Tongue (tissue), 2 donors: ENCODE data around the gene CMPK1. TPM values are rescaled to one million over a fixed set of nuclear protein-coding genes. Genes with fewer than 3 reads are reported as not detected.

ENCODE experiments used
- DNase-seq: peaks from one replicate; pipeline ENCODE4 v3.0.0-alpha.2; 2015
- total RNA-seq: library from RNA; depleted of rRNA; stranded (reverse); fragments of >200 nt; gene quantifications from one replicate; pipeline ENCODE4 v1.2.3, GENCODE V29; 2014

The CMPK1 gene
- total RNA-seq, 1 donor from 2014 or later: 102 TPM

DNA sequence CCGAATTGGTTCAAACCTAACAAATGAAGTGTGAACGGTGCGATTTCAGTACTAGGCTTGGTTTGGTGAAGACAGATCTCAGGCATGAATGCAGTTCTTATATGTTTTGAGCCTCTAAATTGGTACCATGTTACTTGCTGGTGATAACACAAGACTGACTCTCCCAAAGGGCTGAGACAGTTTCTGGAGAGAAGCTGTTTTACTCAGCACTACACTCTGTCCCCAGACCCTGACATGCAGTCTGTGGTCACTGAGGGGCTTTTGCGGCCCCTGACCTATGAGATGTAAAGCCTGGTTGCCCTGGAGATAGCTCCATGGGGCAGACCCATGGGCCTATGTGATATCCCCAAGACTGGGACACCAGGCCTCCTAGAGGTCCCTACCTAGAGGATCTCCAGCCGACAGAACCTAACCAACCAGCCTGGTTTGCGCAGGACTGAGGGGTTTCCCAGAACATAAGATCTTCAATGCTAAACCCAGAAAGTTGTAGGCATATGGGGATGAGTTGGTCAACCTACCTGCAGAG, 63.1 kb downstream of the CMPK1 start:
- no peak for DNase-seq

GRCh38 chr1:47399138-47399845, 65.7 kb downstream of the CMPK1 start:
- no peak for DNase-seq

DNA sequence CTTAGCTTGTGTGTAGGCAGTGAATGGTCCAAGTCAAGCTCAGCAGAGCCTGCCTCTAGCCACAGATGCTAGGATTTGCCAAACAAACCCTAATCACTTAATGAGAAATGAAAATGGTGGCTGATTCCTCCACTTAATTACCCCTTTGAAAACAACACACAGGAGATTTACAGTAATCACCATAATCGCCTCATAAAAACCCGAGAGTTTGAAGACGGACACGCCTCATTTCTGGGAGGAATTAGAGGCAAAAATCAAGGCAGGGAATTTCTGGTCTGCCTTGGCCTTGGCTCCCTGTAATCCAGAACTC, 66.2 kb downstream of the CMPK1 start:
- no peak for DNase-seq

- DNase-seq: no peak
Observed at GRCh38 chr1:47401761-47402160, 68.2 kb downstream of the CMPK1 start.

DNA sequence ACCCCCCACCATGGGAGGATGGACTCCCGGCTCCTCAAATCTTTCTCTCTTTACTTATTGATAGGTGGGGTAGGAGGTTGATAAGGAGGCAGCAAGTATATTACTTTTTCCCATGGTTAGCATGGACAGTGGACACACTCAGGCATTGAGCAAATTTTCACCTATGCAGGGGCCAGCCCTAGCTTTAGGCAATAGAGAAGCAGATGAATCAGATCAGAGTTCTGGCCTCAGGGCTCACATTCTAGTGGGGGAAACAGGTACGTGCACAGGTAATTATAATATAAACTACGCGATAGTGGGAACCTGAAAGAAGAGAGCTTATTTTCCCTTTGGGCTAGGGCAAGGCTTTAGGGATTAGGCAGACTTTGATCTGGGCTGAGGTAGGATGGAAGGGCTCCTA, 69.0 kb downstream of the CMPK1 start:
- no peak for DNase-seq

- no peak for DNase-seq
Observed at GRCh38 chr1:47403321-47403910, 69.8 kb downstream of the CMPK1 start.

DNA sequence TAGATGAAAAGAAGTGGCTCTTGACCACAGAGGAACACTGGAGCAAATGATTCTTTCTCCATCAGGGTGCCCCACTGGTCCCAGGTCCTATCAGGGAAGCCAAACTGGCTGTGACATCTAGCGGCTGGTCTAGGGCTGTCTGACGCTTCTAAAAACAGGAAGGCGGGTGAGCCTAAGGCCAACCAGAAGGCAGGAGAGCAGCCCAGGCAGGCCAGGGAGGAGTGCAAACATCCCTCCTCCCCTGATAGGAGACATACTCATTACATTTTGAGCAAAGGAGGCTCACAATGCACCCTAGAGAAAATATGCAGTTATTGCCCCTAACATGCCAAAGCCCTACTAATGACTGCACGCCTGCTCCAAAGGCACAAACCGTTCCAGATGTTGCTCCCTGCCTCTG, 72.1 kb downstream of the CMPK1 start:
- no peak for DNase-seq

- no peak for DNase-seq
Observed at GRCh38 chr1:47406966-47407365, 73.4 kb downstream of the CMPK1 start.

DNA sequence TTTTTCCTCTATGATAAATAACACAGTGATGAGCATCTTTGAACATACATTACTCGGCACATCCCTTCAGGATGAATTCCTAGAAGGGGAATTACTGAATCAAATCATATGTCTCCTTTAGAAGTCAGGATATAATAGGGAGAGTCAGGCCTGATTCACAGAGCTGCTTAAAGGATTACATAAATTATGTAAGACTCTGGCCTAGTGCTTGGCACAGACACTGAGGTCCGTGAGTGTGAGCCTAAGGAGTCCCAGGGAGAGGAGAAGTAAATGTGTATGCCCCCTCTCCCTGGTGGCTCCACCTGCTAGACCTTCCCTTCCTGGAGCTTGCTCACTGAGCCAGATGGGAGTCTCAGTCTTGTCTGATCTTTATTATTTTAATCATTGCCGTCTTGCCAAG, 73.9 kb downstream of the CMPK1 start:
- DNase-seq: no peak

DNA sequence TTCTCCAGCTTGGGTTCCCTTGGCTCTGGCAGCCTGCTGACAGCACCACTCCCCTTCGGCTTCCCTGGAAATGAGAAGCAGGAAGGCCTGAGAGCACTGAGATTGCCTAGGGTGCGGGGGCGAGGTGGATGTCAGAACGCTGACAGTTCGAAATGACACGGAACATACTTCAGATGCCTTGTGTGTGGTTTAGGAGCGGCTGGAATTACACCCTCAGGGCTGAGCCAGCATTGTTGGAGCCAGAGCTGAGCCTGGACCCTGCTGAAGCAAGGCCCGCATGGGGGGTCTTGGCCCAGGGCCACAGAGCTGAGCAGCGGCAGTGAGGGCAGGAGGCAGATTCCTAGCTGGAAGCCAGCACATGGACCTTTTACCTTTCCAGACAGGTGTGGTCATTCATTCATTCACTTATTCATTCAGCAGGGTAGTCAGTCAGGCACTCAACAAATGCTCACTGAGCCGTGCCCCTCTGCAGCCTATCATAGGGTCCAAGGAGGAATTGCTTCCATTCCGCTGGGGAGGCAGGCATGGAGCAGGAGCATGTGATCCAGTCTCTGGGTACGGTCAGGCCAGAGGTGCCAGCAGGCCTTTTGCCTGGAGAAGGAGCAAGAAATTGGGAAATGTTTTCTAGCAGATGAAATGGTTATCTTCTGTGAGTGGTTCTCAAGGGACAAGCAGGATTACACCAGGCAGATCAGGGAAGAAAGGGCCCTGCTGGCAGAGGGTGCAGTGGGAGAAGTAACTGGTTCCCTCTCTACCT, 75.9 kb downstream of the CMPK1 start:
- peak; percentile 32 for DNase-seq

DNA sequence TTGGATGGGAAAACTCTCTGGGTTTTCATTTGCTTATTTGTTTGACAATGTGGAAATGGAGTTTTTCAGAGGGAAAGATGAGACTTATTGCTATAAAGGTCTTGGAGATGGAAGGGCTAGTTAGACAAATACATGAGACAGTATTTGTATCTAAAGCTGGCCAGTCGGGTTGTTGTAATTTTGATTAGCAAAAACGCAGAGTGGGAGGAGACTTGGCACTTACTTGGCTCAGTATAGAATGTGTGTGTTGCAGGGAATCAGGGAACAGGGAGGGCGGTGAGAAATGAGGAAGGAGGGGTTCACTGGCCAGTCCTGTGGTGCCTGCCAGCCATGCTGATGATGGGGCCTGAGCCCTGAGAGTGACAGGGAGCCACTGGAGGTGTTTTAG, 76.5 kb downstream of the CMPK1 start:
- no peak for DNase-seq

GRCh38 chr1:47411436-47411835, 77.8 kb downstream of the CMPK1 start:
- DNase-seq: no peak

GRCh38 chr1:47412437-47412836, 78.8 kb downstream of the CMPK1 start:
- DNase-seq: no peak

DNA sequence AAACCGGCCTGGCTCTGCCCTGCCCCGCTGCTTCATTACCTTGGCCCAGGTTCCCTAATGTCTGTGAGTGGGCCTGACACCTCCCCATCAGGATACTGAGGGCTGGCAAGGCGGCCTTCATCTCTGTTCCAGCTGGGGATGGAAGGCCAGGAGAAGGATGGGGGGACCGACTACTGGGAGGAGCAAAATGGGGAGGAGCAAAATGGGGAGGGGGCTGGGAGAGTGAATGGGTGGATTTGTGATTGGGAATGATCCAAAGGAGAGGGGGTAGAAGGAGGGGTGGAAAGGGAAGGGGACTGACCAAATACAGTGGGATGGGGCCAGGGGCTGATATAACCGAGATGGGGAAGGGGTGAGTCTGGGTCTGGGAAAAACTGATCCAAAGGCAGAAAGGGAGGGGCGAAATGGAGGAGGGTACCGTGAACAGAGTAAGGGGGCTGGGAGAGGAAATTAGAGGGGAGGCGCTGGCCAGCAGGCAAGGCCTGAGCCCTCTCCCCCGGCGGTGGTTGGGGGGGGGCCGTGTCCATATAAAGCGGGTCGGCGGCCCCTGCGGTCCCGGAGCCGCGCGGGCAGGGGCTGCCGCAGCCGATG, 82.2 kb downstream of the CMPK1 start, which contains the start of gene FOXE3:
Gene FOXE3, plus strand, starts transcription at position 558 of the 591 bp plus-strand sequence. Its CDS starts 31 bp downstream, at position 589.
- DNase-seq: no peak

DNA sequence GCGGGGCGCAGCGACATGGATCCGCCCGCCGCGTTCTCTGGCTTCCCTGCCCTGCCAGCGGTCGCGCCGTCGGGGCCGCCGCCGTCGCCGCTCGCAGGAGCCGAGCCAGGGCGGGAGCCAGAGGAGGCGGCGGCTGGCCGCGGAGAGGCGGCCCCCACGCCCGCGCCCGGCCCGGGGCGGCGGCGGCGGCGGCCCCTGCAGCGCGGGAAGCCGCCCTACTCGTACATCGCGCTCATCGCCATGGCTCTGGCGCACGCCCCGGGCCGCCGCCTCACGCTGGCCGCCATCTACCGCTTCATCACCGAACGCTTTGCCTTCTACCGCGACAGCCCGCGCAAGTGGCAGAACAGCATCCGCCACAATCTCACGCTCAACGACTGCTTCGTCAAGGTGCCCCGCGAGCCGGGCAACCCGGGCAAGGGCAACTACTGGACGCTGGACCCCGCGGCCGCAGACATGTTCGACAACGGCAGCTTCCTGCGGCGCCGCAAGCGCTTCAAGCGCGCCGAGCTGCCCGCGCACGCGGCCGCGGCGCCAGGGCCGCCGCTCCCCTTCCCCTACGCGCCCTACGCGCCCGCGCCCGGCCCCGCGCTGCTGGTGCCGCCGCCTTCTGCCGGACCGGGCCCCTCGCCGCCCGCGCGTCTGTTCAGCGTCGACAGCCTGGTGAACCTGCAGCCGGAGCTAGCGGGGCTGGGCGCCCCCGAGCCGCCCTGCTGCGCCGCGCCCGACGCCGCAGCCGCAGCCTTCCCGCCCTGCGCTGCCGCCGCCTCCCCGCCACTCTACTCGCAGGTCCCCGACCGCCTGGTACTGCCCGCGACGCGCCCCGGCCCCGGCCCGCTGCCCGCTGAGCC, 83.0 kb downstream of the CMPK1 start:
- no peak for DNase-seq

GRCh38 chr1:47417170-47418044, 83.8 kb downstream of the CMPK1 start:
- no peak for DNase-seq

GRCh38 chr1:47418122-47418521, 84.5 kb downstream of the CMPK1 start:
- no peak for DNase-seq

GRCh38 chr1:47418681-47419325, 85.2 kb downstream of the CMPK1 start:
- DNase-seq: no peak

- no peak for DNase-seq
Observed at GRCh38 chr1:47420547-47420946, 87.0 kb downstream of the CMPK1 start.

DNA sequence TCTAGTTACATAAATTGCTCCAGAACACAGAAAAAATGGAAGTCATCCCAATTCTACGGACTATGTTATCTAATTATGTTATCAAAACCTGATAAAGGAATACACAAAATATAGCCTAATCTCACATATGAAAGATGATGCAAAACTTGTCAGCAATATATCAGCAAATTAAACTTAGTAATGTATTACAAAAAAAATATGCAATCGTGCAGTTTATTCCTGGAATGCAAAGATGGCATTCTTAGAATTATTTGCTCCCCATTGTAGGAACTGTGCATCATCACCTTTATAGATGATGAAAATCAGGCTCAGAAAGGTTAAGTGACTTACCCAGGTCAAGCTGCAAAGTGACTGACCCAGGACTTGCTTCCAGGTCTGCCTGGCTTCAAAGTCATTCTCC, 90.3 kb downstream of the CMPK1 start:
- no peak for DNase-seq
